DMS 273 treated with DMSO at 0.1 percent for 48 hours (cell line): Measurements from ENCODE around the gene TBC1D3I.
"Not testable (repeated sequence)": the region's sequence is repeated elsewhere in the genome, so short reads cannot be mapped to it uniquely, and the experiment has no call there.

Experiments used
- DNase-seq: peaks from one replicate; lab custom pipeline; 2025; lab: John Stamatoyannopoulos, UW

Gene TBC1D3I

DNA sequence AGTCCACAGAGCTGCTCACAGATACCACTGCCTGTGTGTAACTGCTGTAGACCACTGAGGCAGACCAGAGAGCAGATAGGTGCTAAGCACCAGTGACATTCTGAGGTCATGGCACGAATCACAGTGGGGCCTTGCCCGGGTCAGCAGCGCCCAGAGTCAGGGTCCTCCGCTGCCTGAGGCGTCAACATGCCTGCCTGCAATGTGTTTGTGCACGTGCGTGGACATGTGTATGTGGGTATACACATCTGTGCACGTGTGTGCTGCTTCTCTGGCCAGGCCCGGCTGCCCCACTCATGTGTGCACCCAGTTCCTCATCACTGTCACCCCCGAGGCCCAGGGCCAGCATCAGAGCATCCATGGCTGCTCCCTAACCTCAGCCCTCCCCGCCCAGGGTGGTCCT is at the start of gene TBC1D3I:
TSS of gene TBC1D3I (minus strand) at position 101 of the 400 bp plus-strand sequence. CDS start 1,585 bp downstream, outside the sequence.
- not testable (repeated sequence) for DNase-seq

GRCh38 chr17:36295161-36295560 is 30.8 kb upstream of the TBC1D3I start:
- DNase-seq, result not testable (repeated sequence)

DNA sequence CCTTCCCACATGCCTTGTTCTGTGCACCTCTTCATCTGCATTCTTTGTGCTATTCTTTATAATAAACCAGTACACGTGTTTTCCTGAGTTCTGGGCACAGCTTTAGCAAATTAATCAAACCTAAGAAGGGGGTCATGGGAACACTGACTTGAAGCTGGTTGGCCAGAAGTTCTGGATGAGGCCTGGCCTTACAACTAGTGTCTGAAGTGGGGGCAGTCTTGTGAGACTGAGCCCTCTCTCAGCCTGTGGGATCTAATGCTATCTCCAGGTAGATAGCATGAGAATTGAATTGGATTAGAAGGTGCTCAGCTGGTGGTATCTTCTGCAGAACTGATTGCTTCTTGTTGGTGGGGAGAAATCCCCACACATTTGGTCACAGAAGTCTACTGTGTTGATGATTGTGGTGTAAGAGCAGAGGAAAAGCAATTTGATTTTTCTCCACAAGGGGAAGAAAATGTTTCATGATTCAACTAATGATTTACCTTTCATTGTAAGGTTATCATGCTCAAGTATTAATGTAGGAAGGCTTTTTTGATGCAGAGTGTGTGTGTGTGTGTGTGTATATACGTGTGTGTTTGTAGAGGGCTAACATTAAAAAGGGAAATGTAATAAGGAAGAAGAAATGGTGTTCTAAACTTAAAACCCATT is 25.7 kb upstream of the TBC1D3I start:
- not testable (repeated sequence) for DNase-seq

GRCh38 chr17:36284219-36284618 is 19.8 kb upstream of the TBC1D3I start:
- not testable (repeated sequence) for DNase-seq

DNA sequence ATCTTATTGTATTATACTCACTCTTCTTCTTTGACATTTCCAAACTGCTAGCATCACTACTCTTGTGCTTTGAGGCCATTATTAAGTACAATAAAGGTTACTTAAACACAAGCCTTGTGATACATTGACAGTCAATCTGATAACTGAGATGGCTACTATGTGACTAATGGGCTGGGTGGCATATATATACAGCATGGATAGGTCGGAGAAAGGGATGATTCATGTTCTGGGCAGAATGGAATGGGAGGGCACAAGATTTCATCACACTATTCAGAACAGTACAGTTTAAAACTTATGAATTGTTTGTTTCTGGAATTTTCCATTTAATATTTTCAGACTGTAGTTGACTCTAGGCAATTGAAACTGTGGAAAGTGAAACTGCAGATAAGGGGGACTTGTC is 18.9 kb upstream of the TBC1D3I start:
- DNase-seq, result not testable (repeated sequence)

DNA sequence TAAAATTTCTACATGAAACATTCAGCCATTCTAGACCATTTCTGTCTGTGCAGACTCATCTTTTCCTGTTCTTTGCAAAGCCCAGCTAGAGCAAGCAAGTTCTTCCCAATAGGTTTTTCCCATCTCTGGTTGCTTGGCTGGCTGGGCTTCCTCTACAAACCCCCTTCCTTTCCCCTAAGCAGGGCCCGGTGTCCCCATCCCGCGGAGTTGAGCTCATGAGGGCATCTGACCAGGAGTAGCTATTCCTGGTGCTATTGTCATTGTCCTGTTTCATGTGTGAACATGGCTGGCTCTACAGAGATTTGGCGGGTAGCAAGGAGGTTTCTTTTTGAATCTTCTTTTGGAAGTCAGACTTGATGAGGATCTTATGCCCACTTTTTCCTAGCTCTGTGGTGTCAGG is 22.3 kb downstream of the TBC1D3I start:
- DNase-seq, result not testable (repeated sequence)

DNA sequence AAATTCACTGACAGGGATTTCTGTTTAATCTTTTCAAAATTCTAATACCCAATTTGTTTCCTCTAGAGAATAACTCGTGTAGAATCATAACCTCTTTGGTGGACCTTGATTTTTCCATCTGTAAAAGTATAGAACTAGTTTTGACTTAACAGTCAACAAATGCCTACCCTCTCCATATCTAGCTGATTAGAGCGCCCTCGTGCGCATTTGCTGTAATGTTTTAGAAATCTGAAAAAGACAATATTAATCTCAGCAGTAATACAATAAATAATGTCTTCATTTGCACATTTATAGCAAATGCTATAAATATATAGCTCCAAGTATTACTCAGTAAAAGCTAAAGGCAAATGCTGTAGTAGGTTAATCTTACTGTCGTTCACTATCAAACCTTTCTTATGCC is 34.7 kb downstream of the TBC1D3I start:
- not testable (repeated sequence) for DNase-seq

DNA sequence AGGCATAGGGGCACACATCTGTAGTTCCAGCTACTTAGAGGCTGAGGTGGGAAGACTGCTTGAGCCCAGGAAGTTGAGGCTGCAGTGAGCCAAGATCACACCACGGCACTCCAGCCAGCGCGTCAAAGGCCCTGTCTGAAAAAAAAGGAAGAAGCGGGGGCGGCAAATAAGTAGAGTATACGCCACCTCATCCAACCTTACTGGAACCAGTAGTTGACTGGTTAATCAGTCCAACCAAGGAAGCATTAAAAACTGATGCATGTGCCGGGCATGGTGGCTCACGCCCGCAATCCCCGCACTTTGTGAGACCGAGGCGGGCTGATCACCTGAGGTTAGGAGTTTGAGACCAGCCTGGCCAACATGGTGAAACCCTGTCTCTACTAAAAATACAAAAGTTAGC is 41.4 kb downstream of the TBC1D3I start:
- not testable (repeated sequence) for DNase-seq

GRCh38 chr17:36221581-36222100 is 42.7 kb downstream of the TBC1D3I start:
- not testable (repeated sequence) for DNase-seq

DNA sequence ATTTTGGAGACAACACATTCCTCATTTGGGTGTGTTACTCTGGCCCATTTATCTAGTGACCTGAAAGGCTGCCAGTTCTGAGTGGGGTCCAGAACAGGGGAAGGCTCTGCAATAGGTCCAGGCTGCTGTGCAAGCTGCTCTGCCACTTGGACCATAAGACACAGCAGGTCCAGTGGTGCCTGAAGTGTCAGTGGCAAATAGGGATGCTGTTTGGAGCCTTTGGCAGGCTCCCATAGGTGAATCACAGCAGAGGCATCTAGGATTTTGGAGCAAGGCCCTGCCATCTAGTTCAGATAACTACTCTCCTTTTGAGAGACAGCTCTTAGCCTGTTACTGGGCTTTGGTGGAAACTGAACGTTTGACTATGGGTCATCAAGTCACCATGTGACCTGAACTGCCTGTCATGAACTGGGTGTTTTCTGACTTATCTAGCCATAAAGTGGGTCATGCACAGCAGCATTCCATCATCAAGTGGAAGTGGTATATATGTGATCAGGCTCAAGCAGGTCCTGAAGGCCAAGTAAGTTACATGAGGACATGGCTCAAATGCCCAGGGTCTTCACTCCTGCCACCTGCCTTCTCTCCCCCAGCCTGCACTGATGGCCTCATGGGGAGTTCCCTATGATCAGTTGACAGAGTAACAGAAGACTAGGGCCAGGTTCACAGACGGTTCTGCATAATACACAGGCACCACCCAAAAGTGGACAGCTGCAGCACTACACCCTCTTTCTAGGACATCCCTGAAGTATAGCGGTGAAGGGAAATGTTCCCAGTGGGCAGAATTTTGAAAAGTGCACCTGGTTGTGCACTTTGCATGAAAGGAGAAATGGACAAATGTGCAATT is 43.4 kb downstream of the TBC1D3I start:
- not testable (repeated sequence) for DNase-seq

- DNase-seq, result not testable (repeated sequence)
These were observed 44.8 kb downstream of the TBC1D3I start for GRCh38 chr17:36219556-36219955.

DNA sequence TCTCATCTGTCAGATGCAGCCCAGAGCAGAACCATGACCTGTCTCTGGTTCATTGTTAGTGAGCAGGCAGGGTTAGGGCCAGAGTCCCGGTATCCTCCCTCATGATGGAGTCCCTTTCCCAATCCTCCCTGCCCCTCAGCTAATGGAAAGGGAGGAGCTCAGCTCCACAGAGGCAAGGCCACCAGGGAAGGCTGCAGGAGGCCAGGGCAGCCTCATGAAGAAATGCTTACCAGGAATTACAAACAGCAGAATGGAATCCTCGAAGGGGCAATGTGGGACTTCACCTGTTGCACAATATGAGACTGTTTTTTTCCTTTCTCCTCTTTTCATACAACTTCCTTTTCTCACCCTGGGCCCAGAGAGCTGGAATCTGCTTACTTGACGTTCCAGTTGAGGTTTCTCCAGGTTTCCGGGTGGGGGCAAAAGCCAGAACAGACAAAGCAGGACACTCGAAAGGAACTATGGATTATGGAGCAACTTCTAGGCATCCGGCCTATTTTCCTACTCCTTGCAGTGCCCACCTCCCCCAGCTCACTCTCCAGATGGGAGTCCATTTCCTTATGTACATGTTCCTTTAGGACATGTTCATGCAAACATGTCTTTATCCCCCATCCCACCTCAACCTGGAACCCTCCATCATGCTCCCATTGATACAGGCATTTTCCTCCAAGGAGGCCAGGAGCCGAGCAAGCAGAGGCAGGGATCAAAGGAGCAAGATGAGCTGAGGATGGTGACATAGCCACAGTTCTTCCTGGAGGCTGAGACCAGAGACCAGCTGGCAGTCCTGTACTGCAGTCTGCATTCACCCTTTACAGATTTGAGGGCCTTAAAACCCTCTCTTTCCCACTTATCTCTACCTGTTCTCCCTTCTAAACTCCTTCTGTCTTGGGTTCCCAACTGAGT is 48.7 kb downstream of the TBC1D3I start:
- not testable (repeated sequence) for DNase-seq

DNA sequence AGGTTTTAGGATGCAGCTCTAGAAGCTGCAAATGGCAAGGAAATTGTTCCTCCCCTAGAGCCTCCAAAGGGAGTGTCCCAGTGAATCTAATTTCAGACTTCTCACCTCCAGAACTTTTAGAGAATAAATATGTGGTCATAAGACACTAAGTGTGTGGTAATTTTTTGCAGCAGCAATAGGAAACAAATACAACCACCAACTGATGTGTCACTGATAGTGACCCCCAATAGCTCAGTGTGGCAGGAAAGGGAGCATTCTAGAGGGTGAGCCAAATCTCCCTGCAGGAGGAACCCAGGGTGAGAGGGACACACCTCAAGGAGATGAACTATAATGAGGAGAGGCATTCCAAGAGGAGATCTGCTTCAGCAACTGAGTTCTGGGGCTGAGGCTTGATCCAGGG is 49.5 kb downstream of the TBC1D3I start:
- DNase-seq, result no peak

DNA sequence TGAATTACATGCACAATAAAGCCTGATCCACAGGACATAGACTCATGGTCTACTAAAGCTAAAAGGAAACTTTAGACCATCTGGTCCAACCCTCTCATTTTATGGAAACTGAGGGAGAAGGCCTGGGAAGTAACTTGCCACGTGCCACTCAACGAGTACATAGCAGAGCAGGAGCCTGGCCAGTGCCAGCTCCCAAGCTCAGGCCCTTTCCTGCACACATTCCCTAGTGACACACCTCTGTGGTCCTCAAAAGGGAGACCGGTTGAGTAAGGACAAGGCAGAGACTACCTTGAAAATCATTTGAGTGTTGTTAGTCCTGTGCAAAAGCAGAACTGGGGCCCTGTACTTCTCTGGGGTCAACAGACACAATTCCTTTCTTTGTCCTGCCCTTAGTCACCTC is 50.7 kb downstream of the TBC1D3I start:
- DNase-seq, result no peak

GRCh38 chr17:36212966-36213365 is 51.4 kb downstream of the TBC1D3I start:
- DNase-seq, result no peak

- no peak for DNase-seq
These were observed 52.1 kb downstream of the TBC1D3I start for GRCh38 chr17:36212272-36212605.

GRCh38 chr17:36211484-36212271 is 52.7 kb downstream of the TBC1D3I start:
- not testable (repeated sequence) for DNase-seq

GRCh38 chr17:36210439-36211211 is 53.7 kb downstream of the TBC1D3I start, which contains the start of gene CCL4L2:
CCL4L2 (plus strand) TSS chr17:36211063.
- not testable (repeated sequence) for DNase-seq

- DNase-seq, result no peak
These were observed 54.8 kb downstream of the TBC1D3I start for GRCh38 chr17:36209575-36209974.

DNA sequence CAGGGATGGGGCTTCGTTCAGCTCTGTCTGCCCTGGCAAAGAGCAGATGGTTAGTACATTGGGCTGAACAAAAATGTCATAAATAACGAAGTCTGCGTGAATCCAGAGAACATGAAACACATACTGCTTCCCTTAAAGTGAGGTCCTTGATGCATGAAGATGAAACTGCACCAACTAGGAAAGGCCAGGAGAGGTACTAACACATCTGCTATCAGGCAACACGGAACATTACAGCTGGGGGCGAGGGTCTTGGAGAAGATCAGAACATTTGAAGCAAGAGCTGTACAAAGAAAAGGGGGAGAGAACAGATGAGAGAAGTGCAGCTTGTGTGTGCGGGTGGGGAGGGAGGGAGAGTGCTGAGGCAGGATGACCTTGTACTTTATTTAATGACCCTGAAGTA is 57.0 kb downstream of the TBC1D3I start:
- DNase-seq, result not testable (repeated sequence)
